Keratinocyte (primary cell): Measurements from ENCODE around the gene SCNN1B. TPM values are rescaled to one million over a fixed set of nuclear protein-coding genes. Genes with fewer than 3 reads are reported as not detected.

Source experiments
- DNase-seq: peaks from one replicate; pipeline ENCODE4 v3.0.0-alpha.2; 2011; ENCODE audit warnings: low read depth, missing footprints, low spot score
- FAIRE-seq: peaks from 2 replicates; lab custom pipeline; 2011; peaks lifted over from hg19 to GRCh38; lab: Jason Lieb, UNC
- H2AFZ ChIP-seq: 2 replicates; pipeline ENCODE4 v1.6.0; 2012; ENCODE audit warnings: low read length, control low read depth, inconsistent platforms; ENCODE audit not compliant: control insufficient read depth
- H3K27ac ChIP-seq: 2 replicates; pipeline ENCODE4 v1.5.1; 2011; ENCODE audit warnings: low read length; ENCODE audit not compliant: control insufficient read depth, insufficient read depth
- H3K27me3 ChIP-seq: 3 replicates; pipeline ENCODE4 v1.6.0; 2011; ENCODE audit warnings: low read length; ENCODE audit not compliant: control insufficient read depth, insufficient read depth; ENCODE audit errors: extremely low read depth
- H3K36me3 ChIP-seq, 2 experiments: 2 replicates in 1 of 2; 3 replicates in 1 of 2; pipeline ENCODE4 v1.5.1; 2011; ENCODE audit warnings: low read length in 2 of 2, mild to moderate bottlenecking in 1 of 2; ENCODE audit not compliant: control insufficient read depth in 2 of 2, insufficient read depth in 2 of 2; ENCODE audit errors: extremely low read depth in 1 of 2
- H3K4me1 ChIP-seq: 3 replicates; pipeline ENCODE4 v1.5.1; 2011; ENCODE audit warnings: low read length; ENCODE audit not compliant: control insufficient read depth, insufficient read depth; ENCODE audit errors: extremely low read depth
- H3K4me2 ChIP-seq: 3 replicates; pipeline ENCODE4 v1.6.0; 2011; ENCODE audit warnings: low read depth, low read length; ENCODE audit not compliant: control insufficient read depth, insufficient read depth; ENCODE audit errors: extremely low read depth
- H3K4me3 ChIP-seq, 3 experiments: fragments of 200-600 bp in 1 of 3; sonication (generic) in 1 of 3; 2 replicates in 2 of 3; 3 replicates in 1 of 3; pipeline ENCODE4 v1.5.1; 2011 to 2016; ENCODE audit warnings: low read length in 3 of 3, mild to moderate bottlenecking in 3 of 3, control low read depth in 2 of 3, inconsistent platforms in 1 of 3, low read depth in 1 of 3, mixed read lengths in 1 of 3, mixed run types in 1 of 3, moderate library complexity in 1 of 3; ENCODE audit not compliant: control insufficient read depth in 2 of 3, insufficient read depth in 2 of 3; ENCODE audit errors: extremely low read depth in 1 of 3
- H3K79me2 ChIP-seq: 2 replicates; pipeline ENCODE4 v1.6.0; 2012; ENCODE audit warnings: low read length; ENCODE audit not compliant: control insufficient read depth, insufficient read depth
- H3K9ac ChIP-seq: 3 replicates; pipeline ENCODE4 v1.6.0; 2011; ENCODE audit warnings: low read length; ENCODE audit not compliant: control insufficient read depth, insufficient read depth; ENCODE audit errors: extremely low read depth
- H3K9me1 ChIP-seq: 3 replicates; pipeline ENCODE4 v1.6.0; 2011; ENCODE audit warnings: low read length; ENCODE audit not compliant: control insufficient read depth, insufficient read depth; ENCODE audit errors: extremely low read depth
- H3K9me3 ChIP-seq: 2 replicates; pipeline ENCODE4 v1.5.1; 2012; ENCODE audit warnings: low read depth, low read length; ENCODE audit not compliant: control insufficient read depth
- H4K20me1 ChIP-seq: 3 replicates; pipeline ENCODE4 v1.6.0; 2011; ENCODE audit warnings: low read length; ENCODE audit not compliant: control insufficient read depth, insufficient read depth; ENCODE audit errors: extremely low read depth
- EZH2 ChIP-seq: IDR thresholded peaks from one replicate; pipeline ENCODE4 v1.6.1; 2012; ENCODE audit warnings: inconsistent platforms, mild to moderate bottlenecking, low read length, moderate library complexity
- dilution Hi-C: fragments of 300-500 bp; cut with MboI; formaldehyde crosslinking; loops from one replicate; pipeline ENCODE4 v1.7.0; 2020; ENCODE audit warnings: low sequenced_read_pairs; ENCODE audit not compliant: extremely low pct_ligation_motif_present
- polyA plus RNA-seq, 5 experiments: library from polyadenylated mRNA; depleted of rRNA in 3 of 5; stranded (reverse) in 3 of 5; stranded (forward) in 1 of 5; unstranded in 1 of 5; fragments of >200 nt; gene quantifications; 1 replicate in 1 of 5; 2 replicates in 3 of 5; 3 replicates in 1 of 5; pipeline versions ENCODE4 v1.2.1 to v1.2.3, GENCODE V29; 2011 to 2012; ENCODE audit warnings: missing spikeins in 2 of 5, low read depth in 1 of 5, low replicate concordance in 1 of 5
- TF ChIP-seq, protein P1 (sequence below), 3 experiments: IDR thresholded peaks in 1 of 3; conservative IDR thresholded peaks in 1 of 3; optimal IDR thresholded peaks in 1 of 3; 2 replicates in 2 of 3; 3 replicates in 1 of 3; pipeline versions ENCODE3 to v1.5.1; 2011; ENCODE audit warnings: low read length in 3 of 3, mild to moderate bottlenecking in 3 of 3, moderate library complexity in 2 of 3, control low read depth in 1 of 3, inconsistent platforms in 1 of 3; ENCODE audit not compliant: insufficient read depth in 2 of 3; ENCODE audit errors: extremely low read depth in 1 of 3

SCNN1B gene
- polyA plus RNA-seq, 1 donor (not counting 4 experiments of a cell fraction or from before 2014, with no cell fraction given), result 0.92 TPM

DNA sequence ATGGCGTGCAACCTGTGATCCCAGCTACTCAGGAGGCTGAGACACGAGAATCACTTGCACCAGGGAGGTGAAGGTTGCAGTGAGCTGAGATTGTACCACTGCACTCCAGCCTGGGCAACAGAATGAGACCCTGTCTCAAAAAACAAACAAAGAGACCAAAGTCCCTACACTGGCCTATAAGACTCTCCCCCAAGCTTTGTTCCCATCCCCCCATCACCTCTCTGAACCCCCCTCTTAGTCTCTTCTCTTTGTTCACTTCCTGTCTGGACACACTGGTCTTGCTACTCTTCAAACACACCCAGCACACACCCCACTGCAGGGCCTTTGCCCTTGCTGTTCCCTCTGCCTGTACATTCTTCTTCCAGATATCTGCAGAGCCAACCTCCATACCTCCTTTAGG lies 7.8 kb upstream of the SCNN1B start:
- Histone ChIP-seq H3K9ac (no peak overlapping the region), H3K4me3 (no peak overlapping the region), H3K4me2 (no peak overlapping the region), H3K79me2 (no peaks in the 10 kb centered on the region), H3K27ac (no peak overlapping the region), H3K36me3 (no peaks in the 10 kb centered on the region), H4K20me1 (no peaks in the 10 kb centered on the region), H3K9me1 (no peaks in the 10 kb centered on the region), H3K9me3 (no peaks in the 10 kb centered on the region), H3K4me1 (no peaks in the 10 kb centered on the region), H3K27me3 (no peaks in the 10 kb centered on the region), H2AFZ (no peak overlapping the region)
- dilution Hi-C loops, result no loop called here
- TF ChIP-seq, protein P1, sequence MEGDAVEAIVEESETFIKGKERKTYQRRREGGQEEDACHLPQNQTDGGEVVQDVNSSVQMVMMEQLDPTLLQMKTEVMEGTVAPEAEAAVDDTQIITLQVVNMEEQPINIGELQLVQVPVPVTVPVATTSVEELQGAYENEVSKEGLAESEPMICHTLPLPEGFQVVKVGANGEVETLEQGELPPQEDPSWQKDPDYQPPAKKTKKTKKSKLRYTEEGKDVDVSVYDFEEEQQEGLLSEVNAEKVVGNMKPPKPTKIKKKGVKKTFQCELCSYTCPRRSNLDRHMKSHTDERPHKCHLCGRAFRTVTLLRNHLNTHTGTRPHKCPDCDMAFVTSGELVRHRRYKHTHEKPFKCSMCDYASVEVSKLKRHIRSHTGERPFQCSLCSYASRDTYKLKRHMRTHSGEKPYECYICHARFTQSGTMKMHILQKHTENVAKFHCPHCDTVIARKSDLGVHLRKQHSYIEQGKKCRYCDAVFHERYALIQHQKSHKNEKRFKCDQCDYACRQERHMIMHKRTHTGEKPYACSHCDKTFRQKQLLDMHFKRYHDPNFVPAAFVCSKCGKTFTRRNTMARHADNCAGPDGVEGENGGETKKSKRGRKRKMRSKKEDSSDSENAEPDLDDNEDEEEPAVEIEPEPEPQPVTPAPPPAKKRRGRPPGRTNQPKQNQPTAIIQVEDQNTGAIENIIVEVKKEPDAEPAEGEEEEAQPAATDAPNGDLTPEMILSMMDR (optimal IDR thresholded peaks at IDR 0.05 in 1 of 3, IDR thresholded peaks at IDR 0.05 in 1 of 3, conservative IDR thresholded peaks at IDR 0.05 in 1 of 3; ENCODE audit: extremely low read depth in 1 of 3, insufficient read depth in 2 of 3, low read length in 3 of 3), result no peak
- no peak for TF ChIP-seq EZH2
- DNase-seq (no peak), FAIRE-seq (no peak)

DNA sequence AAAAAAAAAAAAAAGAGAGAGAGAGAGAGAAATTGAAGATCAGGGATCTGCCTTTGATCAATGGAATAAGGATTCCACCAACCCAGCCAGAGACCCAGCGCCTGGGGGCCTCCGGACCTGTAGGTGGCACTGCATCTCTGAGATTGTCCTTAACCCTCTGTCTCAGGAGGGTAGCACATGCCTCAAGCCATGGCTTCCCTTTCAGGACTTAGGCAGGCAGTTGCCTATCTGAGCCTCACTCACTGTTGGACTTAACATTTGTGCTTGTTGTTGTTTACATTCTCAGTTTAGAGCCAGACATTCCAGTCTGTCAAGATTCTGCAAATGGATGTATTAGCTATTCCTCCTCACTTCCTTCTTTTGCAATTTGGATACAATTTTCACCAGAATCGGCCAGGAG lies 5.1 kb upstream of the SCNN1B start:
- no peak overlapping the region for H2AFZ ChIP-seq
- H3K27ac ChIP-seq, result no peak overlapping the region

More for the DNA sequence above, 5.1 kb upstream of the SCNN1B start:
- H3K4me1 ChIP-seq, result no peaks in the 10 kb centered on the region
- dilution Hi-C loops, result no loop called here
- no peaks in the 10 kb centered on the region for H3K36me3 ChIP-seq
- no peaks in the 10 kb centered on the region for H3K9me1 ChIP-seq
- no peaks in the 10 kb centered on the region for H4K20me1 ChIP-seq
- no peak for TF ChIP-seq EZH2
- TF ChIP-seq, protein P1 (optimal IDR thresholded peaks at IDR 0.05 in 1 of 3, IDR thresholded peaks at IDR 0.05 in 1 of 3, conservative IDR thresholded peaks at IDR 0.05 in 1 of 3; ENCODE audit: extremely low read depth in 1 of 3, insufficient read depth in 2 of 3, low read length in 3 of 3), result peak; percentile 28 to 50 (median 32)
- no peak overlapping the region for H3K4me3 ChIP-seq
- no peak for FAIRE-seq
- H3K27me3 ChIP-seq, result peaks cover 6% of the 10 kb centered on the region
- no peaks in the 10 kb centered on the region for H3K9me3 ChIP-seq
- no peaks in the 10 kb centered on the region for H3K79me2 ChIP-seq
- H3K9ac ChIP-seq, result no peak overlapping the region
- no peak overlapping the region for H3K4me2 ChIP-seq
- no peak for DNase-seq
